HTERT RPE-1 (cell line): ENCODE measurements around the gene MYRIP.

Source experiments
- in situ Hi-C: fragments of 300-500 bp; cut with MboI; formaldehyde crosslinking; loops from 4 replicates; pipeline ENCODE4 v1.14.3; 2020; ENCODE audit warnings: low sequenced_read_pairs

Gene MYRIP

GRCh38 chr3:40172560-40172959, 363.2 kb downstream of the MYRIP start:
- in situ Hi-C loops, result no loop called here

GRCh38 chr3:40173227-40173721, 363.9 kb downstream of the MYRIP start:
- in situ Hi-C loops, result no loop called here

- in situ Hi-C loops, result no loop called here
Measured at GRCh38 chr3:40178012-40178594, 368.7 kb downstream of the MYRIP start.

GRCh38 chr3:40179016-40179415, 369.6 kb downstream of the MYRIP start:
- in situ Hi-C loops, result no loop called here

- in situ Hi-C loops, result no loop called here
Measured at GRCh38 chr3:40181182-40181581, 371.8 kb downstream of the MYRIP start.

GRCh38 chr3:40185029-40185695, 375.8 kb downstream of the MYRIP start:
- in situ Hi-C loops, result no loop called here

GRCh38 chr3:40186508-40186907, 377.1 kb downstream of the MYRIP start:
- in situ Hi-C loops, result no loop called here

- in situ Hi-C loops, result no loop called here
Measured at GRCh38 chr3:40187945-40188344, 378.5 kb downstream of the MYRIP start.

- in situ Hi-C loops, result no loop called here
Measured at GRCh38 chr3:40189118-40189517, 379.7 kb downstream of the MYRIP start.

- in situ Hi-C loops, result no loop called here
Measured at GRCh38 chr3:40190056-40190455, 380.6 kb downstream of the MYRIP start.

- in situ Hi-C loops, result no loop called here
Measured at GRCh38 chr3:40191251-40191650, 381.8 kb downstream of the MYRIP start.

GRCh38 chr3:40191850-40192448, 382.5 kb downstream of the MYRIP start:
- in situ Hi-C loops, result no loop called here

GRCh38 chr3:40192628-40193027, 383.2 kb downstream of the MYRIP start:
- in situ Hi-C loops, result no loop called here

GRCh38 chr3:40196966-40197365, 387.6 kb downstream of the MYRIP start:
- in situ Hi-C loops, result no loop called here

GRCh38 chr3:40200692-40201316, 391.4 kb downstream of the MYRIP start:
- in situ Hi-C loops, result no loop called here

- in situ Hi-C loops, result no loop called here
Measured at GRCh38 chr3:40201770-40202169, 392.4 kb downstream of the MYRIP start.

GRCh38 chr3:40206522-40206921, 397.1 kb downstream of the MYRIP start:
- in situ Hi-C loops, result no loop called here

- in situ Hi-C loops, result no loop called here
Measured at GRCh38 chr3:40207796-40208195, 398.4 kb downstream of the MYRIP start.

GRCh38 chr3:40208251-40208650, 398.8 kb downstream of the MYRIP start:
- in situ Hi-C loops, result no loop called here

- in situ Hi-C loops, result no loop called here
Measured at GRCh38 chr3:40211579-40211978, 402.2 kb downstream of the MYRIP start.

- in situ Hi-C loops, result no loop called here
Measured at GRCh38 chr3:40213556-40213955, 404.1 kb downstream of the MYRIP start.

- in situ Hi-C loops, result no loop called here
Measured at GRCh38 chr3:40215015-40215414, 405.6 kb downstream of the MYRIP start.
